HepG2 (cell line): ENCODE results near the gene PEAK1. TPM values are rescaled to one million over a fixed set of nuclear protein-coding genes. Genes with fewer than 3 reads are reported as not detected.

Experiments
- ATAC-seq: fragments of 200-7000 bp; cut with Tn5 transposase; 3 replicates; pipeline ENCODE4 v1.9.1; 2020; ENCODE audit warnings: mild to moderate bottlenecking, moderate library complexity
- BruUV-seq: library from RNA; stranded (reverse); fragments of 400-500 nt; replicated peaks from 2 replicates; lab custom pipeline; 2021; lab: Mats Ljungman, UMichigan
- CTCF ChIA-PET: fragments of 300-600 bp; formaldehyde crosslinking; extraction: SDS; loops from one replicate; lab custom pipeline; 2021; ENCODE audit warnings: low total read pairs, inconsistent platforms, low intra/inter-chr PET ratio; lab: Yijun Ruan, JAX
- POLR2A ChIA-PET: fragments of 350-600 bp; sonication (Branson Sonifier 250); formaldehyde crosslinking; loops from one replicate; lab custom pipeline; 2020; ENCODE audit warnings: antibody characterized with exemption, inconsistent platforms; lab: Yijun Ruan, JAX
- DNase-seq: peaks from one replicate; pipeline ENCODE4 v3.0.0-alpha.2; 2015; ENCODE audit warnings: low spot score
- FAIRE-seq: peaks from 3 replicates; lab custom pipeline; 2011; peaks lifted over from hg19 to GRCh38; lab: Jason Lieb, UNC
- H2AFZ ChIP-seq: one replicate; pipeline ENCODE4 v1.6.1; 2011; ENCODE audit warnings: low read length, inconsistent platforms
- H3K27ac ChIP-seq: fragments of 300-600 bp; 3 replicates; pipeline ENCODE4 v1.8.0; 2011; ENCODE audit warnings: mixed run types, mild to moderate bottlenecking, mixed read lengths, low read length, inconsistent platforms; ENCODE audit not compliant: insufficient read depth; ENCODE audit errors: extremely low read length
- H3K27me3 ChIP-seq, 2 experiments: fragments of 200-600 bp in 1 of 2; 2 replicates in 1 of 2; 3 replicates in 1 of 2; pipeline versions ENCODE4 v1.6.0 to v1.8.0; 2011; ENCODE audit warnings: low read length in 2 of 2, mild to moderate bottlenecking in 2 of 2, moderate library complexity in 2 of 2, inconsistent platforms in 1 of 2; ENCODE audit not compliant: insufficient read depth in 2 of 2, control insufficient read depth in 1 of 2
- H3K36me3 ChIP-seq, 2 experiments: fragments of 200-600 bp in 1 of 2; replicated peaks in 1 of 2; 2 replicates in 1 of 2; 3 replicates in 1 of 2; pipeline versions ENCODE4 v1.5.1 to v1.8.0; 2011; ENCODE audit warnings: low read length in 2 of 2, inconsistent platforms in 1 of 2; ENCODE audit not compliant: insufficient read depth in 2 of 2, control insufficient read depth in 1 of 2
- H3K4me1 ChIP-seq: 2 replicates; pipeline ENCODE4 v1.5.1; 2012; ENCODE audit warnings: low read length, inconsistent platforms; ENCODE audit not compliant: insufficient read depth
- H3K4me2 ChIP-seq: 2 replicates; pipeline ENCODE4 v1.6.0; 2011; ENCODE audit warnings: low read depth, low read length, inconsistent platforms
- H3K4me3 ChIP-seq, 3 experiments: fragments of 200-600 bp in 1 of 3; sonication (generic), shearing (Covaris generic) in 1 of 3; replicated peaks in 1 of 3; 2 replicates each; pipeline ENCODE4 v1.5.1; 2011 to 2016; ENCODE audit warnings: low read length in 3 of 3, inconsistent platforms in 2 of 3, low read depth in 2 of 3, mild to moderate bottlenecking in 2 of 3, control low read depth in 1 of 3, mixed read lengths in 1 of 3; ENCODE audit not compliant: insufficient read depth in 1 of 3
- H3K79me2 ChIP-seq: one replicate; pipeline ENCODE4 v1.6.1; 2011; ENCODE audit warnings: low read length, inconsistent platforms; ENCODE audit not compliant: insufficient read depth
- H3K9ac ChIP-seq: 2 replicates; pipeline ENCODE4 v1.6.0; 2011; ENCODE audit warnings: mild to moderate bottlenecking, low read depth, low read length, inconsistent platforms; ENCODE audit not compliant: insufficient read depth
- H3K9me3 ChIP-seq: 2 replicates; pipeline ENCODE4 v1.5.1; 2012; ENCODE audit warnings: mild to moderate bottlenecking, low read length
- H4K20me1 ChIP-seq: 2 replicates; pipeline ENCODE4 v1.6.0; 2011; ENCODE audit warnings: inconsistent platforms, mild to moderate bottlenecking, low read length, moderate library complexity; ENCODE audit not compliant: insufficient read depth
- CEBPB ChIP-seq: IDR thresholded peaks from 2 replicates; pipeline ENCODE4 v1.6.1; 2011; ENCODE audit warnings: low read depth, low read length, improper control_type of control experiment, borderline replicate concordance
- DPF2 ChIP-seq: sonication (generic); formaldehyde crosslinking; IDR thresholded peaks from 2 replicates; pipeline ENCODE4 v1.4.0; 2020; ENCODE audit warnings: mild to moderate bottlenecking, low read depth, missing genetic modification reagents, borderline replicate concordance
- KDM2A ChIP-seq: sonication (generic); formaldehyde crosslinking; IDR thresholded peaks from 2 replicates; pipeline ENCODE4 v1.4.0; 2020; ENCODE audit warnings: low read depth, missing genetic modification reagents, borderline replicate concordance
- NKX3-1 ChIP-seq: sonication (generic); formaldehyde crosslinking; IDR thresholded peaks from 2 replicates; pipeline ENCODE4 v1.5.0; 2020; ENCODE audit warnings: missing genetic modification reagents
- PAWR ChIP-seq: sonication (generic); formaldehyde crosslinking; IDR thresholded peaks from 2 replicates; pipeline ENCODE4 v1.4.0; 2020; ENCODE audit warnings: missing genetic modification reagents, mild to moderate bottlenecking, borderline replicate concordance
- ZBTB42 ChIP-seq: sonication (generic); formaldehyde crosslinking; IDR thresholded peaks from 2 replicates; pipeline ENCODE4 v1.5.0; 2020; ENCODE audit warnings: mild to moderate bottlenecking, missing genetic modification reagents
- ZBTB8A ChIP-seq: sonication (generic); formaldehyde crosslinking; IDR thresholded peaks from 2 replicates; pipeline ENCODE4 v1.4.0; 2020; ENCODE audit warnings: mild to moderate bottlenecking, low read depth, missing genetic modification reagents, borderline replicate concordance
- ZNF362 ChIP-seq: sonication (generic); formaldehyde crosslinking; IDR thresholded peaks from 2 replicates; pipeline ENCODE4 v1.4.0; 2020; ENCODE audit warnings: missing genetic modification reagents, mild to moderate bottlenecking, borderline replicate concordance
- WGBS: methylation state at CpG from one replicate; pipeline ENCODE4 v1.1.6; 2017; ENCODE audit warnings: low lambda C conversion rate; 5-methylcytosine and 5-hydroxymethylcytosine counted together
- in situ Hi-C: cut with HindIII; loops from 2 replicates; pipeline ENCODE4 v1.10.0; 2017; ENCODE audit warnings: low pct_unique_long_range_greater_than_20kb; ENCODE audit not compliant: extremely low pct_ligation_motif_present
- intact Hi-C: fragments of 100-400 bp; cut with micrococcal nuclease; formaldehyde crosslinking; loops from one replicate; pipeline ENCODE4 v1.10.0; 2022; ENCODE audit not compliant: unreplicated experiment
- polyA plus RNA-seq, 8 experiments: library from polyadenylated mRNA; depleted of rRNA in 3 of 8; stranded (reverse) in 7 of 8; unstranded in 1 of 8; fragments of >200 nt; fragmentation: Illumina TruSeq in 4 of 8; extraction: Trizol in 4 of 8; gene quantifications; 2 replicates each; pipeline versions ENCODE4 v1.2.1 to v1.2.3, GENCODE V29; 2011 to 2016; ENCODE audit warnings: low read depth in 4 of 8, missing spikeins in 1 of 8, mixed read lengths in 1 of 8; ENCODE audit not compliant: insufficient read depth in 1 of 8
- total RNA-seq, 5 experiments: library from RNA; depleted of rRNA; stranded (reverse); fragments of >200 nt; fragmentation: Illumina TruSeq; extraction: Trizol; gene quantifications; 2 replicates each; pipeline ENCODE4 v1.2.3, GENCODE V29; 2016; ENCODE audit warnings: low read depth in 1 of 5
- TF ChIP-seq, protein P1 (sequence below): sonication (generic); formaldehyde crosslinking; IDR thresholded peaks from 2 replicates; pipeline ENCODE4 v1.8.1; 2023; ENCODE audit warnings: missing genetic modification reagents, inconsistent platforms, borderline replicate concordance

PEAK1 gene
- total and polyA plus RNA-seq, 2 of the 13 experiments (the other 11 are each of a cell fraction or from before 2014, with no cell fraction given) = 6.0 to 6.6 TPM

DNA sequence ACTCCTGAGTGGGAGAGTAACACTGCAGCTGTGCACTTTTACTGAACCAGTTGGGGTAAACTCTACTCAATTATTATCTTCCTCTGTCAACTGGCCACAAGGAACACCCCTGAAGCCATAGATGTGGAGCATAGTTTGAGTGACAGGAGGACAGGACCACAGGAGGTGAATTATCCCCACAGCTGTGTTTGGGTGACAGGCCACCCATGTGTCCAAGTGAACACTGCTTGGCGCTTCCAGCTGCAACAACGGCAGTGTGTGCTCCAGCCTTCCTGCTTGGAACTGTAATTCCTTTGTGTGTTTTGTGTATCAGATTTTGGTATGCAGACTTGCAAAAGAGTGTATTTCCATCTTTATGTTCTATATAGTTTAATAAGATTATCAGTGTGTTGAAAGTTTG lies 328.8 kb downstream of the PEAK1 start (continued):
- TF ChIP-seq DPF2 (no peak), NKX3-1 (CRISPR knock-in tag) (no peak), ZNF362 (CRISPR knock-in tag) (no peak), CEBPB (no peak)

DNA sequence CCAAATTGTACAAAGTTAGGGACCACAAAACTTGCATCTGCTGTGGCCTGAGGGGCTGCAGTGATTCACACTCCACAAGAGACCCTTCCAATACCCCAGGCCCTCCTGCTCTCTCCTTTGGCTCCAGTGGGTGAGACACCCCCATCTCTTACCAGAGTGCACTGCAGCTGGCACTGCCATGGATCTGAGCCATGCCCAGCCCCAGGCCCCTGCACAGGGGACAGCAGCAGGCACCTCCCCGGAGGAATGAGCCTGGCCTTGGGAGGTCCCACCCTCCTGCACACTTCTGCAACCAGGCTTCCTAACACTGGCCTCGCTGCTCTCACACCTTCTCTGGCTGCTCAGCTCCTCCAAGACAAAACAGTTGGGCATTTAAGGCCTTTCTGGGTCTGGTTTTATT lies 332.7 kb downstream of the PEAK1 start:
- DNase-seq (no peak), ATAC-seq (no peak), FAIRE-seq (no peak)
- Histone ChIP-seq H3K9ac (no peak overlapping the region), H3K79me2 (no peaks in the 10 kb centered on the region), H3K27me3 (peaks cover 0 to 7% of the 10 kb centered on the region in 2 experiments; a peak in 1 of 5 replicates), H2AFZ (no peak overlapping the region), H3K36me3 (no peaks in the 10 kb centered on the region), H3K4me1 (peaks cover 18% of the 10 kb centered on the region), H3K9me3 (no peaks in the 10 kb centered on the region), H3K4me2 (no peak overlapping the region), H3K27ac (no peak overlapping the region), H4K20me1 (no peaks in the 10 kb centered on the region), H3K4me3 (no peak overlapping the region)
- CTCF ChIA-PET = no interaction called here
- BruUV-seq = no TSS peak
- in situ Hi-C loops = no loop called here
- intact Hi-C loops = no loop called here
- 75% methylated on average over 1 of the region's 2 CpGs for WGBS
- no peak for TF ChIP-seq ZBTB8A (CRISPR knock-in tag)
- TF ChIP-seq, protein P1, sequence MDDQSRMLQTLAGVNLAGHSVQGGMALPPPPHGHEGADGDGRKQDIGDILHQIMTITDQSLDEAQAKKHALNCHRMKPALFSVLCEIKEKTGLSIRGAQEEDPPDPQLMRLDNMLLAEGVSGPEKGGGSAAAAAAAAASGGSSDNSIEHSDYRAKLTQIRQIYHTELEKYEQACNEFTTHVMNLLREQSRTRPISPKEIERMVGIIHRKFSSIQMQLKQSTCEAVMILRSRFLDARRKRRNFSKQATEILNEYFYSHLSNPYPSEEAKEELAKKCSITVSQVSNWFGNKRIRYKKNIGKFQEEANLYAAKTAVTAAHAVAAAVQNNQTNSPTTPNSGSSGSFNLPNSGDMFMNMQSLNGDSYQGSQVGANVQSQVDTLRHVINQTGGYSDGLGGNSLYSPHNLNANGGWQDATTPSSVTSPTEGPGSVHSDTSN (CRISPR knock-in tag) = no peak
- TF ChIP-seq ZBTB42 (CRISPR knock-in tag) = no peak
- no peak for TF ChIP-seq PAWR
- TF ChIP-seq KDM2A = no peak
- POLR2A ChIA-PET = no interaction called here
